Subcutaneous adipose tissue (tissue), 4 donors: ENCODE measurements around the gene KLHL3. TPM values are rescaled to one million over a fixed set of nuclear protein-coding genes. Genes with fewer than 3 reads are reported as not detected.

Experiments used
- total RNA-seq, 4 donors: library from RNA; depleted of rRNA; stranded (reverse); fragments of >200 nt; gene quantifications; one replicate each; pipeline ENCODE4 v1.1.0, GENCODE V29; 2016
- TF ChIP-seq, protein P1 (sequence below): fragments of 450-650 bp; IDR thresholded peaks from one replicate; pipeline ENCODE4 v1.5.1; 2016; ENCODE audit warnings: low read depth, mild to moderate bottlenecking, control low read depth, antibody characterized with exemption, moderate library complexity

KLHL3 gene
- total RNA-seq, 4 donors from 2014 or later = 3.1 to 18.5 (median 7.2) TPM

DNA sequence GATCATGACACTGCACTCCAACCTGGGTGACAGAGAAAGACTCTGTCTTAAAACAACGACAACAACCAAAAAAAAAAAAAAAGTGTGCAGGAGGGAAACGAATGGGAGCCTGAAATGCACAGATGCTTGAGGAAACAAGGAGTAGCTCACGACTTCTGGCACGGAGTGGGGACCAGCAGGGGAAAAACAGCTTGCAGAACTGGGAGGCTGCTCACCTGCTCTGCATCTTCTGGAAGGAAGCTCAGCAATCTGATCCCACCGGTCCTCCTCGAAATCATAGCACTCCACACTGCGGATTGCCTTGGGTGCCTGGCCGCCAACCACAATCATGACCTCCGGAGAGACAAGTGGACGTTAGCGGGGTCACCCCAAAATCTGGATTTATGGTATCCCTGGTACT is 96.2 kb downstream of the KLHL3 start:
- TF ChIP-seq, protein P1, sequence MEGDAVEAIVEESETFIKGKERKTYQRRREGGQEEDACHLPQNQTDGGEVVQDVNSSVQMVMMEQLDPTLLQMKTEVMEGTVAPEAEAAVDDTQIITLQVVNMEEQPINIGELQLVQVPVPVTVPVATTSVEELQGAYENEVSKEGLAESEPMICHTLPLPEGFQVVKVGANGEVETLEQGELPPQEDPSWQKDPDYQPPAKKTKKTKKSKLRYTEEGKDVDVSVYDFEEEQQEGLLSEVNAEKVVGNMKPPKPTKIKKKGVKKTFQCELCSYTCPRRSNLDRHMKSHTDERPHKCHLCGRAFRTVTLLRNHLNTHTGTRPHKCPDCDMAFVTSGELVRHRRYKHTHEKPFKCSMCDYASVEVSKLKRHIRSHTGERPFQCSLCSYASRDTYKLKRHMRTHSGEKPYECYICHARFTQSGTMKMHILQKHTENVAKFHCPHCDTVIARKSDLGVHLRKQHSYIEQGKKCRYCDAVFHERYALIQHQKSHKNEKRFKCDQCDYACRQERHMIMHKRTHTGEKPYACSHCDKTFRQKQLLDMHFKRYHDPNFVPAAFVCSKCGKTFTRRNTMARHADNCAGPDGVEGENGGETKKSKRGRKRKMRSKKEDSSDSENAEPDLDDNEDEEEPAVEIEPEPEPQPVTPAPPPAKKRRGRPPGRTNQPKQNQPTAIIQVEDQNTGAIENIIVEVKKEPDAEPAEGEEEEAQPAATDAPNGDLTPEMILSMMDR = no peak

- TF ChIP-seq, protein P1 = no peak
These were observed 97.0 kb downstream of the KLHL3 start for GRCh38 chr5:137638841-137639240.

DNA sequence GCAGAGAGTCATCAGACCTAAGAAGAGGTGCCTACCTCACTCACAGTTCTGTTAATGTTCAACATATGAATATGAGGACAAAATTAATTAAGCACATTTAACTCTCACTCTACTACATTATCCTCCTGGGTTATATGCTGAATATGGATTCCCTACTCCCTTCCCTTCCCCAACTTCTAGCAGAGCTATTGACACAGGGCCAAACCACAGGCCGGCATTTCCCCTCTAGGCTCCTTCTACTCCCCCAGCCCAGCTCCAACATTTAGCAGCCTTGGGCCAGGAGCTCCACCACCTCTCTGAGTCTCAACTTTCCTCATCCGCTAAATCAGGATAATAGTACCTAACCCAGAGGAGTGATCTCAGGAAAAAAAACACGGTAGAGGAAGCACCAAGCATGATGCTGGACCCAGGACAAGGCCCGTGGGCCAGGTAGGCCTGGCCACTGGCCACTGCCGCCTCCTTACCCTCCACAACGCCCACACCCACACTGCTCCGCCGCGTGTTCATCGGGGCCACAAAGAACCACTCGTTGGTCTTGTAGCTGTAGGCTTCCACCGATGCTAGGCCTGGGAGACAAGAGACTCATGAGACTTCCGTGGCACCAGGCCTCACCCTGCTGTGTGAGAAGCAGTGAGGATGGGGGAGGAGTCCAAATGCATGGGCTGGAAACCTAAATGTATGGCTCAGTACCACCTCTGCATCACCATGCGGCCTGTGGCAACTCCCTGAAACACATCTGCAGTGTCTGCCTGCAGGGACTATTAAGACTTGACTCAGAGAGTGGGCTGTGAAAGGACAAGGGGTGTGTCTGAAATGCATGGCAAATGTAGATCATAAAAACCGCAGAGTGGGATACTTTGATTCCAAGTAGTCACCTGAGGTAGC is 98.8 kb downstream of the KLHL3 start:
- TF ChIP-seq, protein P1 = no peak

GRCh38 chr5:137636099-137636498 is 99.8 kb downstream of the KLHL3 start:
- TF ChIP-seq, protein P1 = no peak

- TF ChIP-seq, protein P1 = no peak
These were observed 100.4 kb downstream of the KLHL3 start for GRCh38 chr5:137635521-137635921.

DNA sequence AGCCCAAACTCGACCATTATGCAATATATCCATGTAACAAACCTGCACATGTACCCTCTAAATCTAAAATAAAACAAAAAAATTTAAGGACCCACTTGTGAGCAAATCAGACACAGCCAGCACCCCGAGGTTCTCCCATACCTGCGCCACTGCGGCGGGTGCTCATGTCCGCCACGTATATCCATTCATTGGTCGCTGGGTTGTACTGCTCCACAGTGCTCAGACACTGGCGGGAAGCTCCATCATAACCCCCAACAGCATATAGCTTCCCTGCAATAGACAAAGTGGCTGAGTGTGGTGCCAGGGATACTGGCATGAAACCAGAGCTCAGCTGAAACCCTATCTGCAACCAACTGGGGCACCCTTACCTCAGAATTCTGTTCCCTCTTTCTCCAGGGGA is 102.0 kb downstream of the KLHL3 start:
- TF ChIP-seq, protein P1 = no peak

- TF ChIP-seq, protein P1 = no peak
These were observed 103.2 kb downstream of the KLHL3 start for GRCh38 chr5:137632716-137633115.
